HG03196 (cell line): ENCODE data around the gene PRAC1.
"Not testable (repeated sequence)": the region's sequence is repeated elsewhere in the genome, so short reads cannot be mapped to it uniquely, and the experiment has no call there.

Experiments
- ATAC-seq: cut with Tn5 transposase; IDR thresholded peaks from one replicate; pipeline ENCODE4 v1.9.1; 2021; ENCODE audit not compliant: unreplicated experiment

Gene PRAC1

GRCh38 chr17:48727415-48728175, 5.3 kb upstream of the PRAC1 start:
- ATAC-seq, result no peak

- no peak for ATAC-seq
Measured at GRCh38 chr17:48726916-48727286, 4.6 kb upstream of the PRAC1 start.

- no peak for ATAC-seq
Measured at GRCh38 chr17:48726114-48726915, 4.0 kb upstream of the PRAC1 start.

GRCh38 chr17:48725288-48726064, 3.2 kb upstream of the PRAC1 start:
- ATAC-seq, result no peak

- no peak for ATAC-seq
Measured at GRCh38 chr17:48725004-48725287, 2.6 kb upstream of the PRAC1 start.

GRCh38 chr17:48724251-48725003, 2.1 kb upstream of the PRAC1 start:
- no peak for ATAC-seq

GRCh38 chr17:48723423-48724250, 1.3 kb upstream of the PRAC1 start:
- ATAC-seq, result no peak

- ATAC-seq, result no peak
Measured at GRCh38 chr17:48722915-48723422, 651 bp upstream of the PRAC1 start, which contains the start of gene PRAC2. PRAC2 (plus strand) TSS chr17:48723185; CDS start chr17:48724411, 1,226 bp downstream.

- ATAC-seq, result no peak
Measured at GRCh38 chr17:48721009-48721402, 1.3 kb downstream of the PRAC1 start.

- ATAC-seq, result no peak
Measured at GRCh38 chr17:48720266-48721008, 1.9 kb downstream of the PRAC1 start.

- ATAC-seq, result no peak
Measured at GRCh38 chr17:48719642-48720265, 2.6 kb downstream of the PRAC1 start.

GRCh38 chr17:48718761-48719641, 3.3 kb downstream of the PRAC1 start:
- ATAC-seq, result no peak

- ATAC-seq, result no peak
Measured at GRCh38 chr17:48718227-48718760, 4.0 kb downstream of the PRAC1 start.

- no peak for ATAC-seq
Measured at GRCh38 chr17:48717367-48718226, 4.7 kb downstream of the PRAC1 start.

- ATAC-seq, result not testable (repeated sequence)
Measured at GRCh38 chr17:48716549-48716948, 5.8 kb downstream of the PRAC1 start.
